Left lung (tissue), 10 donors: Measurements from ENCODE around the gene LAMB4. TPM values are rescaled to one million over a fixed set of nuclear protein-coding genes. Genes with fewer than 3 reads are reported as not detected.

ENCODE experiments used
- ATAC-seq: fragments of 200-7000 bp; cut with Tn5 transposase; one replicate; pipeline ENCODE4 v1.9.1; 2020; ENCODE audit warnings: moderate library complexity
- DNase-seq, 4 donors: peaks; one replicate each; pipeline ENCODE4 v3.0.0-alpha.2; 2013 to 2020
- H3K27ac ChIP-seq, 2 donors: fragments of 200-600 bp; sonication (generic) in 1 of 2; one replicate each; pipeline versions ENCODE4 v1.5.0 to v1.8.0; 2020 to 2021
- H3K27me3 ChIP-seq, 2 donors: fragments of 200-600 bp; sonication (generic) in 1 of 2; one replicate each; pipeline versions ENCODE4 v1.5.0 to v1.8.0; 2020 to 2021
- H3K36me3 ChIP-seq, 2 donors: fragments of 200-600 bp; sonication (generic) in 1 of 2; one replicate each; pipeline versions ENCODE4 v1.5.0 to v1.8.0; 2020 to 2021
- H3K4me1 ChIP-seq, 2 donors: fragments of 200-600 bp; one replicate each; pipeline ENCODE4 v1.8.0; 2021
- H3K4me3 ChIP-seq, 2 donors: fragments of 200-600 bp; sonication (generic) in 1 of 2; one replicate each; pipeline versions ENCODE4 v1.5.0 to v1.8.0; 2020 to 2021; ENCODE audit warnings: mild to moderate bottlenecking in 1 of 2
- H3K9me3 ChIP-seq, 2 donors: fragments of 200-600 bp; sonication (generic) in 1 of 2; one replicate each; pipeline versions ENCODE4 v1.5.0 to v1.8.0; 2020 to 2021
- CTCF ChIP-seq, 2 donors: fragments of 200-600 bp; sonication (generic) in 1 of 2; IDR thresholded peaks; one replicate each; pipeline versions ENCODE4 v1.5.0 to v1.8.0; 2021; ENCODE audit warnings: antibody characterized with exemption in 2 of 2
- intact Hi-C, 2 donors: fragments of 100-400 bp; cut with DNase I; formaldehyde crosslinking; loops; one replicate each; pipeline versions ENCODE4 v1.11.2 to v1.14.2; 2022
- polyA plus RNA-seq, 6 donors: library from polyadenylated mRNA; unstranded; fragments of 120-200 nt; gene quantifications; one replicate each; pipeline ENCODE4 v1.2.1, GENCODE V29; 2013; ENCODE audit not compliant: insufficient read length in 6 of 6
- total RNA-seq, 2 donors: library from RNA; stranded (reverse); fragmentation: NEBNext Ultra II Directional; extraction: Animal tissue kit (Norgen Biotek cat#: 25700); gene quantifications; one replicate each; pipeline ENCODE4 v1.2.1, GENCODE V29; 2021
- donor health status: DM: no; HTN: yes; CAD: no.
- donor health status: DM: no; HTN: no; CAD: no.

The LAMB4 gene
- total and polyA plus RNA-seq, 8 donors, result 0.10 to 0.37 (median 0.29) TPM; not detected in 1

GRCh38 chr7:108046952-108047506 is 83.1 kb downstream of the LAMB4 start:
- intact Hi-C loops, result no loop called here
- Histone ChIP-seq H3K4me1 (no peaks in the 10 kb centered on the region), H3K4me3 (no peak overlapping the region), H3K27ac (no peak overlapping the region), H3K36me3 (no peaks in the 10 kb centered on the region), H3K9me3 (no peaks in the 10 kb centered on the region), H3K27me3 (no peaks in the 10 kb centered on the region)
- TF ChIP-seq CTCF (IDR thresholded peaks at IDR 0.05), result no peak
- DNase-seq (no peak), ATAC-seq (no peak)

- Histone ChIP-seq H3K27ac (peak overlapping the region in 1 of 2 donors; percentile 23), H3K36me3 (no peaks in the 10 kb centered on the region), H3K4me1 (no peaks in the 10 kb centered on the region), H3K27me3 (no peaks in the 10 kb centered on the region), H3K9me3 (no peaks in the 10 kb centered on the region), H3K4me3 (no peak overlapping the region)
- no peak for ATAC-seq
- DNase-seq, result peak in 1 of 4 donors; percentile 54
- TF ChIP-seq CTCF (IDR thresholded peaks at IDR 0.05), result no peak
- intact Hi-C loops, result no loop called here
Measured at GRCh38 chr7:108045669-108046068, 84.5 kb downstream of the LAMB4 start.

- Histone ChIP-seq H3K9me3 (no peaks in the 10 kb centered on the region), H3K36me3 (no peaks in the 10 kb centered on the region), H3K27ac (peak overlapping the region in 1 of 2 donors; percentile 23), H3K4me1 (no peaks in the 10 kb centered on the region), H3K27me3 (no peaks in the 10 kb centered on the region), H3K4me3 (no peak overlapping the region)
- intact Hi-C loops, result no loop called here
- ATAC-seq (peak; percentile 30), DNase-seq (peak in 1 of 4 donors; percentile 24)
- TF ChIP-seq CTCF (IDR thresholded peaks at IDR 0.05), result no peak
Measured at GRCh38 chr7:108045154-108045553, 85.0 kb downstream of the LAMB4 start.

- TF ChIP-seq CTCF (IDR thresholded peaks at IDR 0.05), result no peak
- Histone ChIP-seq H3K9me3 (no peaks in the 10 kb centered on the region), H3K27ac (peak overlapping the region in 1 of 2 donors; percentile 23), H3K4me1 (no peaks in the 10 kb centered on the region), H3K4me3 (no peak overlapping the region), H3K36me3 (no peaks in the 10 kb centered on the region), H3K27me3 (no peaks in the 10 kb centered on the region)
- DNase-seq (no peak), ATAC-seq (no peak)
- intact Hi-C loops, result no loop called here
Measured at GRCh38 chr7:108044345-108044744, 85.8 kb downstream of the LAMB4 start.

GRCh38 chr7:108038986-108039385 is 91.2 kb downstream of the LAMB4 start:
- intact Hi-C loops, result no loop called here
- TF ChIP-seq CTCF (IDR thresholded peaks at IDR 0.05), result no peak
- Histone ChIP-seq H3K36me3 (no peaks in the 10 kb centered on the region), H3K4me3 (no peak overlapping the region), H3K27me3 (no peaks in the 10 kb centered on the region), H3K27ac (no peak overlapping the region), H3K9me3 (no peaks in the 10 kb centered on the region), H3K4me1 (no peaks in the 10 kb centered on the region)
- ATAC-seq (no peak), DNase-seq (no peak)
